HEK293 (cell line): Measurements from ENCODE around the gene BDH1.
A peak's percentile ranks its signal among the peaks of the same experiment; 100 is the strongest.

Source experiments
- CTCF ChIA-PET: fragments of 350-600 bp; formaldehyde crosslinking; extraction: SDS; loops from one replicate; lab custom pipeline; 2021; ENCODE audit warnings: antibody characterized with exemption; lab: Yijun Ruan, JAX
- POLR2A ChIA-PET: fragments of 300-600 bp; formaldehyde crosslinking; extraction: SDS; loops from one replicate; lab custom pipeline; 2020; ENCODE audit warnings: antibody characterized with exemption, inconsistent platforms; lab: Yijun Ruan, JAX
- H3K27ac ChIP-seq: fragments of 200-500 bp; sonication (Bioruptor generic); 2 replicates; pipeline ENCODE4 v1.5.1; 2014; ENCODE audit warnings: low read depth, low read length, control low read depth, inconsistent platforms; ENCODE audit errors: extremely low read depth
- H3K36me3 ChIP-seq, 2 experiments: fragments of 200-500 bp in 1 of 2; sonication (Bioruptor generic) in 1 of 2; 1 replicate in 1 of 2; 2 replicates in 1 of 2; pipeline ENCODE4 v1.5.1; 2014 to 2017; ENCODE audit warnings: inconsistent platforms in 2 of 2, low read length in 2 of 2; ENCODE audit not compliant: control insufficient read depth in 2 of 2, insufficient read depth in 1 of 2
- H3K4me1 ChIP-seq: fragments of 200-500 bp; sonication (Bioruptor generic); 2 replicates; pipeline ENCODE4 v1.5.1; 2014; ENCODE audit warnings: mild to moderate bottlenecking, low read length, inconsistent platforms; ENCODE audit not compliant: control insufficient read depth, insufficient read depth
- H3K4me3 ChIP-seq: 2 replicates; pipeline ENCODE4 v1.5.1; 2011; ENCODE audit warnings: low read depth, mild to moderate bottlenecking, control low read depth, low read length, moderate library complexity
- H3K9me3 ChIP-seq: fragments of 200-500 bp; sonication (Bioruptor generic); 2 replicates; pipeline ENCODE4 v1.5.1; 2014; ENCODE audit warnings: low read depth, low read length, inconsistent platforms; ENCODE audit not compliant: control insufficient read depth, insufficient read depth
- GLI2 ChIP-seq: fragments of 450-650 bp; formaldehyde crosslinking; IDR thresholded peaks from 2 replicates; pipeline ENCODE4; 2017; ENCODE audit warnings: missing biosample characterization, missing genetic modification characterization, low read depth, borderline replicate concordance
- GLI4 ChIP-seq: fragments of 450-650 bp; formaldehyde crosslinking; IDR thresholded peaks from 2 replicates; pipeline ENCODE4 v1.5.1; 2016; ENCODE audit warnings: missing biosample characterization, missing genetic modification characterization
- IKZF3 ChIP-seq: fragments of 450-650 bp; IDR thresholded peaks from 2 replicates; pipeline ENCODE4 v1.5.0; 2018; ENCODE audit warnings: missing biosample characterization, mild to moderate bottlenecking, missing genetic modification characterization, moderate library complexity
- KLF7 ChIP-seq: fragments of 450-650 bp; formaldehyde crosslinking; IDR thresholded peaks from 2 replicates; pipeline ENCODE4 v1.5.1; 2016; ENCODE audit warnings: missing biosample characterization, missing genetic modification characterization, borderline replicate concordance
- MEIS1 ChIP-seq: sonication (generic); formaldehyde crosslinking; IDR thresholded peaks from 2 replicates; pipeline ENCODE4 v1.8.1; 2022; ENCODE audit warnings: missing genetic modification reagents, mild to moderate bottlenecking, borderline replicate concordance
- SALL2 ChIP-seq: fragments of 450-650 bp; formaldehyde crosslinking; IDR thresholded peaks from 2 replicates; pipeline ENCODE4 v1.5.0; 2017; ENCODE audit warnings: missing biosample characterization, mild to moderate bottlenecking, missing genetic modification characterization, borderline replicate concordance
- TRIM28 ChIP-seq: IDR thresholded peaks from 2 replicates; pipeline ENCODE4 v1.6.1; 2011; ENCODE audit warnings: low read length, control low read depth, borderline replicate concordance
- ZIC2 ChIP-seq: fragments of 450-650 bp; formaldehyde crosslinking; IDR thresholded peaks from 2 replicates; pipeline ENCODE4 v1.5.1; 2016; ENCODE audit warnings: missing biosample characterization, missing genetic modification characterization
- ZNF112 ChIP-seq: fragments of 450-650 bp; formaldehyde crosslinking; IDR thresholded peaks from 2 replicates; pipeline ENCODE4 v1.5.0; 2017; ENCODE audit warnings: missing biosample characterization, missing genetic modification characterization
- ZNF274 ChIP-seq, 2 experiments: fragments of 200-500 bp in 1 of 2; fragments of 450-650 bp in 1 of 2; sonication (Bioruptor generic) in 1 of 2; formaldehyde crosslinking in 1 of 2; IDR thresholded peaks; 2 replicates each; pipeline versions ENCODE4 v1.5.1 to v1.6.1; 2014 to 2016; ENCODE audit warnings: borderline replicate concordance in 1 of 2, inconsistent platforms in 1 of 2, low read length in 1 of 2, missing biosample characterization in 1 of 2, missing genetic modification characterization in 1 of 2
- ZNF394 ChIP-seq: fragments of 450-650 bp; formaldehyde crosslinking; IDR thresholded peaks from 2 replicates; pipeline ENCODE4 v1.5.1; 2016; ENCODE audit warnings: missing biosample characterization, missing genetic modification characterization, mild to moderate bottlenecking, moderate library complexity, borderline replicate concordance
- ZNF426 ChIP-seq: fragments of 450-650 bp; formaldehyde crosslinking; IDR thresholded peaks from 2 replicates; pipeline ENCODE4 v1.5.1; 2017; ENCODE audit warnings: missing biosample characterization, missing genetic modification characterization, mild to moderate bottlenecking, inconsistent platforms, moderate library complexity
- ZNF48 ChIP-seq: fragments of 450-650 bp; formaldehyde crosslinking; IDR thresholded peaks from 2 replicates; pipeline ENCODE4 v1.5.1; 2016; ENCODE audit warnings: missing biosample characterization, missing genetic modification characterization
- ZNF501 ChIP-seq: fragments of 450-650 bp; formaldehyde crosslinking; IDR thresholded peaks from 2 replicates; pipeline ENCODE4 v1.5.1; 2016; ENCODE audit warnings: missing biosample characterization, missing genetic modification characterization
- ZNF529 ChIP-seq: fragments of 450-650 bp; formaldehyde crosslinking; IDR thresholded peaks from 2 replicates; pipeline ENCODE4 v1.5.1; 2017; ENCODE audit warnings: missing genetic modification characterization, missing biosample characterization; ENCODE audit not compliant: insufficient replicate concordance
- ZNF660 ChIP-seq: fragments of 450-650 bp; IDR thresholded peaks from 2 replicates; pipeline ENCODE4 v1.5.1; 2018; ENCODE audit warnings: missing biosample characterization, mild to moderate bottlenecking, missing genetic modification characterization
- ZNF670 ChIP-seq: fragments of 450-650 bp; formaldehyde crosslinking; IDR thresholded peaks from 2 replicates; pipeline ENCODE4 v1.5.1; 2016; ENCODE audit warnings: missing biosample characterization, missing genetic modification characterization, low read depth
- TF ChIP-seq, protein P1 (sequence below): fragments of 450-650 bp; formaldehyde crosslinking; IDR thresholded peaks from 2 replicates; pipeline ENCODE4 v1.5.1; 2016; ENCODE audit warnings: missing biosample characterization, missing genetic modification characterization
- TF ChIP-seq, protein P2 (sequence below): fragments of 450-650 bp; formaldehyde crosslinking; IDR thresholded peaks from 2 replicates; pipeline ENCODE4 v1.5.1; 2016; ENCODE audit warnings: missing biosample characterization, missing genetic modification characterization
- TF ChIP-seq, protein P3 (sequence below): fragments of 450-650 bp; formaldehyde crosslinking; IDR thresholded peaks from 2 replicates; pipeline ENCODE4 v1.5.1; 2016; ENCODE audit warnings: missing biosample characterization, missing genetic modification characterization
- TF ChIP-seq, protein P4 (sequence below): fragments of 450-650 bp; formaldehyde crosslinking; IDR thresholded peaks from 2 replicates; pipeline ENCODE4 v1.5.1; 2017; ENCODE audit warnings: missing biosample characterization, missing genetic modification characterization

Gene BDH1

GRCh38 chr3:197599089-197599765 lies 43.5 kb upstream of the BDH1 start (continued):
- peak; percentile 55; the same call in 1 of the 2 replicates for TF ChIP-seq ZNF660
- TF ChIP-seq ZNF501 (tag by site-specific recombination): 0 out of 2 replicates have a peak, but pooled peaks have one; percentile 35
- TF ChIP-seq IKZF3 (tag by site-specific recombination): peak; percentile 30; the same call in 1 of the 2 replicates
- no peak for TF ChIP-seq MEIS1 (CRISPR knock-in tag)
- TF ChIP-seq ZIC2: peak; percentile 63; the same call in 1 of the 2 replicates
- TF ChIP-seq GLI4 (tag by site-specific recombination): no peak

GRCh38 chr3:197598404-197598980 lies 42.7 kb upstream of the BDH1 start:
- TF ChIP-seq ZNF426 (no peak), ZNF274 (IDR thresholded peaks at IDR 0.05; ENCODE audit: low read length) (no peak), ZNF274 (tag by site-specific recombination; IDR thresholded peaks at IDR 0.05; ENCODE audit: borderline replicate concordance) (no peak), ZNF112 (no peak), ZNF670 (tag by site-specific recombination) (no peak), ZNF529 (no peak), GLI2 (tag by site-specific recombination) (no peak), ZNF394 (no peak), TRIM28 (no peak), MEIS1 (CRISPR knock-in tag) (no peak), ZNF48 (tag by site-specific recombination) (no peak), KLF7 (tag by site-specific recombination) (no peak), SALL2 (tag by site-specific recombination) (no peak)
- TF ChIP-seq, protein P1, sequence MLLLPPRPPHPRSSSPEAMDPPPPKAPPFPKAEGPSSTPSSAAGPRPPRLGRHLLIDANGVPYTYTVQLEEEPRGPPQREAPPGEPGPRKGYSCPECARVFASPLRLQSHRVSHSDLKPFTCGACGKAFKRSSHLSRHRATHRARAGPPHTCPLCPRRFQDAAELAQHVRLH (tag by site-specific recombination): no peak
- TF ChIP-seq, protein P2, sequence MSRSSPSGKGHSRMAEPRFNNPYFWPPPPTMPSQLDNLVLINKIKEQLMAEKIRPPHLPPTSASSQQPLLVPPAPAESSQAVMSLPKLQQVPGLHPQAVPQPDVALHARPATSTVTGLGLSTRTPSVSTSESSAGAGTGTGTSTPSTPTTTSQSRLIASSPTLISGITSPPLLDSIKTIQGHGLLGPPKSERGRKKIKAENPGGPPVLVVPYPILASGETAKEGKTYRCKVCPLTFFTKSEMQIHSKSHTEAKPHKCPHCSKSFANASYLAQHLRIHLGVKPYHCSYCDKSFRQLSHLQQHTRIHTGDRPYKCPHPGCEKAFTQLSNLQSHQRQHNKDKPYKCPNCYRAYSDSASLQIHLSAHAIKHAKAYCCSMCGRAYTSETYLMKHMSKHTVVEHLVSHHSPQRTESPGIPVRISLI (tag by site-specific recombination): no peak
- TF ChIP-seq, protein P3, sequence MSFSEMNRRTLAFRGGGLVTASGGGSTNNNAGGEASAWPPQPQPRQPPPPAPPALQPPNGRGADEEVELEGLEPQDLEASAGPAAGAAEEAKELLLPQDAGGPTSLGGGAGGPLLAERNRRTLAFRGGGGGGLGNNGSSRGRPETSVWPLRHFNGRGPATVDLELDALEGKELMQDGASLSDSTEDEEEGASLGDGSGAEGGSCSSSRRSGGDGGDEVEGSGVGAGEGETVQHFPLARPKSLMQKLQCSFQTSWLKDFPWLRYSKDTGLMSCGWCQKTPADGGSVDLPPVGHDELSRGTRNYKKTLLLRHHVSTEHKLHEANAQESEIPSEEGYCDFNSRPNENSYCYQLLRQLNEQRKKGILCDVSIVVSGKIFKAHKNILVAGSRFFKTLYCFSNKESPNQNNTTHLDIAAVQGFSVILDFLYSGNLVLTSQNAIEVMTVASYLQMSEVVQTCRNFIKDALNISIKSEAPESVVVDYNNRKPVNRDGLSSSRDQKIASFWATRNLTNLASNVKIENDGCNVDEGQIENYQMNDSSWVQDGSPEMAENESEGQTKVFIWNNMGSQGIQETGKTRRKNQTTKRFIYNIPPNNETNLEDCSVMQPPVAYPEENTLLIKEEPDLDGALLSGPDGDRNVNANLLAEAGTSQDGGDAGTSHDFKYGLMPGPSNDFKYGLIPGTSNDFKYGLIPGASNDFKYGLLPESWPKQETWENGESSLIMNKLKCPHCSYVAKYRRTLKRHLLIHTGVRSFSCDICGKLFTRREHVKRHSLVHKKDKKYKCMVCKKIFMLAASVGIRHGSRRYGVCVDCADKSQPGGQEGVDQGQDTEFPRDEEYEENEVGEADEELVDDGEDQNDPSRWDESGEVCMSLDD (tag by site-specific recombination): no peak
- TF ChIP-seq, protein P4, sequence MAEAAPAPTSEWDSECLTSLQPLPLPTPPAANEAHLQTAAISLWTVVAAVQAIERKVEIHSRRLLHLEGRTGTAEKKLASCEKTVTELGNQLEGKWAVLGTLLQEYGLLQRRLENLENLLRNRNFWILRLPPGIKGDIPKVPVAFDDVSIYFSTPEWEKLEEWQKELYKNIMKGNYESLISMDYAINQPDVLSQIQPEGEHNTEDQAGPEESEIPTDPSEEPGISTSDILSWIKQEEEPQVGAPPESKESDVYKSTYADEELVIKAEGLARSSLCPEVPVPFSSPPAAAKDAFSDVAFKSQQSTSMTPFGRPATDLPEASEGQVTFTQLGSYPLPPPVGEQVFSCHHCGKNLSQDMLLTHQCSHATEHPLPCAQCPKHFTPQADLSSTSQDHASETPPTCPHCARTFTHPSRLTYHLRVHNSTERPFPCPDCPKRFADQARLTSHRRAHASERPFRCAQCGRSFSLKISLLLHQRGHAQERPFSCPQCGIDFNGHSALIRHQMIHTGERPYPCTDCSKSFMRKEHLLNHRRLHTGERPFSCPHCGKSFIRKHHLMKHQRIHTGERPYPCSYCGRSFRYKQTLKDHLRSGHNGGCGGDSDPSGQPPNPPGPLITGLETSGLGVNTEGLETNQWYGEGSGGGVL (tag by site-specific recombination): no peak
- TF ChIP-seq, all 188 proteins: peak for 0
- Histone ChIP-seq H3K36me3 (peaks cover 0 to 4% of the 10 kb centered on the region in 2 experiments; a peak in 1 of 3 replicates), H3K9me3 (no peaks in the 10 kb centered on the region), H3K27ac (no peak overlapping the region), H3K4me3 (no peak overlapping the region), H3K4me1 (no peaks in the 10 kb centered on the region)
- ChIA-PET POLR2A (no interaction called here), CTCF (interaction anchor here (0.6 to 3.0 kb wide), 13 partner anchors 8 to 449 kb away, joined by 3 to 35 read pairs (median 3); no protein-coding TSS in a partner anchor)
